OCI-LY7 (cell line): ENCODE measurements around the gene DRD4. TPM values are rescaled to one million over a fixed set of nuclear protein-coding genes. Genes with fewer than 3 reads are reported as not detected.

Experiments used
- BruUV-seq: library from RNA; stranded (reverse); fragments of 400-500 nt; replicated peaks from 2 replicates; lab custom pipeline; 2021; lab: Mats Ljungman, UMichigan
- CTCF ChIA-PET: fragments of 300-600 bp; sonication (Branson Sonifier 250); formaldehyde crosslinking; loops from one replicate; lab custom pipeline; 2022; ENCODE audit warnings: antibody characterized with exemption; ENCODE audit not compliant: unreplicated experiment; lab: Charles Lee
- POLR2A ChIA-PET: fragments of 300-600 bp; sonication (Branson Sonifier 250); formaldehyde crosslinking; loops from one replicate; lab custom pipeline; 2022; ENCODE audit warnings: antibody characterized with exemption; lab: Charles Lee
- DNase-seq: peaks from one replicate; pipeline ENCODE4 v3.0.0-alpha.2; 2015; ENCODE audit warnings: low spot score
- H2AFZ ChIP-seq: fragments of 200-600 bp; sonication (generic), shearing (Covaris generic); 2 replicates; pipeline ENCODE4 v1.6.1; 2014; ENCODE audit warnings: mild to moderate bottlenecking, antibody characterized with exemption, low read length, moderate library complexity
- H3K27ac ChIP-seq: fragments of 200-600 bp; sonication (generic); 2 replicates; pipeline ENCODE4 v1.5.1; 2014; ENCODE audit warnings: mixed run types, low read depth, mild to moderate bottlenecking, moderate library complexity, low read length, inconsistent platforms; ENCODE audit not compliant: poor library complexity, severe bottlenecking
- H3K36me3 ChIP-seq: fragments of 200-600 bp; sonication (generic); 2 replicates; pipeline ENCODE4 v1.6.1; 2014; ENCODE audit warnings: mild to moderate bottlenecking, antibody characterized with exemption, low read length, moderate library complexity, mixed read lengths; ENCODE audit not compliant: insufficient read depth
- H3K4me1 ChIP-seq: fragments of 200-600 bp; sonication (generic); 2 replicates; pipeline ENCODE4 v1.5.1; 2014; ENCODE audit warnings: mild to moderate bottlenecking, low read length; ENCODE audit not compliant: insufficient read depth, poor library complexity, severe bottlenecking
- H3K4me2 ChIP-seq: fragments of 200-600 bp; sonication (generic); 2 replicates; pipeline ENCODE4 v1.6.1; 2014; ENCODE audit warnings: mild to moderate bottlenecking, low read length
- H3K4me3 ChIP-seq: fragments of 200-600 bp; sonication (generic); 2 replicates; pipeline ENCODE4 v1.5.1; 2014; ENCODE audit warnings: mild to moderate bottlenecking, low read depth, low read length; ENCODE audit not compliant: poor library complexity, severe bottlenecking
- H3K79me2 ChIP-seq: fragments of 200-600 bp; sonication (generic); 2 replicates; pipeline ENCODE4 v1.6.1; 2016; ENCODE audit warnings: low read depth, mild to moderate bottlenecking, low read length, moderate library complexity, mixed read lengths; ENCODE audit not compliant: insufficient read depth
- H3K9me2 ChIP-seq: fragments of 200-600 bp; sonication (generic); 2 replicates; pipeline ENCODE4 v1.6.1; 2016; ENCODE audit warnings: mild to moderate bottlenecking, low read length, mixed read lengths; ENCODE audit not compliant: insufficient read depth
- H3K9me3 ChIP-seq: fragments of 200-600 bp; sonication (generic); 2 replicates; pipeline ENCODE4 v1.6.1; 2014; ENCODE audit warnings: mild to moderate bottlenecking, mixed run types, low read length, mixed read lengths
- H4K20me1 ChIP-seq: fragments of 200-600 bp; sonication (generic); 2 replicates; pipeline ENCODE4 v1.6.1; 2014; ENCODE audit warnings: mild to moderate bottlenecking, antibody characterized with exemption, low read length, moderate library complexity, mixed read lengths; ENCODE audit not compliant: insufficient read depth
- EZH2phosphoT487 ChIP-seq: fragments of 200-600 bp; sonication (generic); IDR thresholded peaks from 2 replicates; pipeline ENCODE4 v1.6.1; 2018; ENCODE audit warnings: low read depth, borderline replicate concordance, mild to moderate bottlenecking, mixed run types, antibody characterized with exemption, low read length, moderate library complexity, mixed read lengths
- intact Hi-C: fragments of 100-400 bp; cut with micrococcal nuclease; formaldehyde crosslinking; loops from one replicate; pipeline ENCODE4 v1.10.0; 2022; ENCODE audit not compliant: unreplicated experiment
- total RNA-seq, 2 experiments: library from RNA; depleted of rRNA in 1 of 2; stranded (reverse); fragments of >200 nt in 1 of 2; shearing (Covaris generic) in 1 of 2; gene quantifications; 2 replicates each; pipeline ENCODE4 v1.2.3, GENCODE V29; 2014 to 2022
- TF ChIP-seq, protein P1 (sequence below): fragments of 200-600 bp; sonication (generic); conservative IDR thresholded peaks from 2 replicates; pipeline ENCODE4 v1.5.1; 2014; ENCODE audit warnings: mild to moderate bottlenecking, antibody characterized with exemption, low read length, moderate library complexity, mixed read lengths

DRD4 gene
- total RNA-seq, 2 experiments from 2014 or later: 0.16 to 3.1 TPM

DNA sequence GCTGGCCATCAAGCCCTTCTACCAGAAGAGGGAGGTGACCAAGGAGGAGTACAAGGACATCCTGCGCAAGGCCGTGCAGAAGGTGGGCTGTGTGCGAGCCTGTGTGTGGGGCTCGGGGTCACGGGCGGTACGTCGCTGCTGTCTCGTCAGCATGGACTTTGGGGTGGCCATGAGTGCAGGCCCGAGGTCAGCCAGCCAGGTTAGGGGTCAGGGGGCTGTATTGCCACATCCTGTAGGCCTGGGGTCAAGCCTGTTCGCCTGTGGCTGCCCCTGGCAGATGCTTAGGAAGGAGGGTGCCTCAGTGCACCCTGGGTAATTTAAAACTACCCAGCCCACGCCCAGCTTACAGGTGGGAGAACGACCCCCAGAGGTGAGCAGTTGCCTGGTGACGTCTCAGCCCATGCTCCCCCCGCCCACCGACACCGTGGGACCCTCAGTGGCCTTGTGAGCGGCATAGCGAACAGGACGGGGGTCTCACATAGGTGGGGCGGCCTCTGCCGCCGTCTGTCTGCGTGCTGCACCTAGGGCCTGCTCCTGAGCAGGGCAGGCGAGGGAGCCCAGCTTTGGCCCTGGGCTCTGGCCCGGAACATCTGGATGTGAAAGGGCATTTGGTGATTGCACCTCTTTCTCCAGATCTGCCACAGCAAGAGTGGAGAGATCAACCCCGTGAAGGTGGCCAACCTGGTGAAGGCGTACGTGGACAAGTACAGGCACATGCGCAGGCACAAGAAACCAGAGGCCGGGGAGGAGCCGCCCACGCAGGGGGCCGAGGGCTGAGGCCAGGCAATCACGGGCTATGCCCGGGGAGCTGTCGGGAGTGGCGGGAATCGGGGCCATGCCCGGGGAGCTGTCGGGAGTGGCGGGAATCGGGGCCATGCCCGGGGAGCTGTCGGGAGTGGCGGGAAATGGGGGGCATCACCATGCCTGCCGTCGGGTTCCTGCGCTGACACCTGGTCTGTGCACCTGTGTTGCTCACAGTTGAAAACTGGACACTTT lies 25.8 kb upstream of the DRD4 start:
- 0 out of 2 replicates have a peak, but pooled peaks cover 3% of the 10 kb centered on the region for H4K20me1 ChIP-seq
- CTCF ChIA-PET: no interaction called here
- intact Hi-C loops: no loop called here

DNA sequence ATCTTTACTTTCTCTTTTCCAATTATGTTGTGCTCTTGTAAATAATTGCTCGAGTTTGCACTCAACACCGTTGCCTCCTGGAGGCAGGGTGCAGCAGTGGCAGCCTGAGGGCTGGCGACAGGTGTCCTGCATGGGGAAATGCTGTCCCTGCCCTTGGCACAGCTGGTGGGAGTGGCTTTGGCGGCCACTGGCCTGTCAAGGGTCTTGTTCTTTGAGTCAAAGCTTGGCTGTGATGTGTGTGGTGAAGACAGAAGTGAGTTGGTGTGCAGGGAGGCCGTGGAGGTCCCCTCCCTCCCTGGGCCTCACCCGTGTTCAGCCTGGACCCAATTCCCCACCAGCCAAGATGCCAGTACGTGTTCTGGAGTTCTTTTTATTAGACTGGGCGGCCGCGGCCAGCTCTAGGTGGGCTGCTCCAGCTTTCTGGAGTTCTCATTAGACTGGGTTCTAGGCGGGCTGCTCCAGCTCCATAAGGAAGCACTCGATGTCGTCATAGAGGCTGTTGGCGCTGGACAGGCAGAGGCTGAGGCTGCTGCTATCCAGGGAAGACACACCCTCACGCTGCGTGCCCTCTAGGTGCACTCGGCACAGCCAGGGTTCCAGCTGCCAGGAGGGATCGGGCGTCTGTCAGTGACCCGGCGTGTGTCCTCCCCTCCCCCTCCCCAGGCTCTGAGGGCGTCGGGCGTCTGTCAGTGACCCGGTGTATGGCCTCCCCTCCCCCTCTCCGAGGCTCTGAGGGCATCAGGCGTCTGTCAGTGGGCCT lies 24.7 kb upstream of the DRD4 start:
- ChIA-PET CTCF (no interaction called here), POLR2A (no interaction called here)
- Histone ChIP-seq H3K27ac (no peak overlapping the region), H3K9me2 (no peaks in the 10 kb centered on the region), H3K9me3 (no peaks in the 10 kb centered on the region), H3K4me2 (no peak overlapping the region), H3K4me3 (no peak overlapping the region), H3K4me1 (peaks cover 19% of the 10 kb centered on the region), H3K36me3 (peaks cover 60% of the 10 kb centered on the region), H3K79me2 (no peaks in the 10 kb centered on the region), H4K20me1 (0 out of 2 replicates have a peak, but pooled peaks cover 3% of the 10 kb centered on the region), H2AFZ (no peak overlapping the region)
- intact Hi-C loops: no loop called here
- peak; percentile 24 for DNase-seq
- TF ChIP-seq, protein P1, sequence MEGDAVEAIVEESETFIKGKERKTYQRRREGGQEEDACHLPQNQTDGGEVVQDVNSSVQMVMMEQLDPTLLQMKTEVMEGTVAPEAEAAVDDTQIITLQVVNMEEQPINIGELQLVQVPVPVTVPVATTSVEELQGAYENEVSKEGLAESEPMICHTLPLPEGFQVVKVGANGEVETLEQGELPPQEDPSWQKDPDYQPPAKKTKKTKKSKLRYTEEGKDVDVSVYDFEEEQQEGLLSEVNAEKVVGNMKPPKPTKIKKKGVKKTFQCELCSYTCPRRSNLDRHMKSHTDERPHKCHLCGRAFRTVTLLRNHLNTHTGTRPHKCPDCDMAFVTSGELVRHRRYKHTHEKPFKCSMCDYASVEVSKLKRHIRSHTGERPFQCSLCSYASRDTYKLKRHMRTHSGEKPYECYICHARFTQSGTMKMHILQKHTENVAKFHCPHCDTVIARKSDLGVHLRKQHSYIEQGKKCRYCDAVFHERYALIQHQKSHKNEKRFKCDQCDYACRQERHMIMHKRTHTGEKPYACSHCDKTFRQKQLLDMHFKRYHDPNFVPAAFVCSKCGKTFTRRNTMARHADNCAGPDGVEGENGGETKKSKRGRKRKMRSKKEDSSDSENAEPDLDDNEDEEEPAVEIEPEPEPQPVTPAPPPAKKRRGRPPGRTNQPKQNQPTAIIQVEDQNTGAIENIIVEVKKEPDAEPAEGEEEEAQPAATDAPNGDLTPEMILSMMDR: peak; percentile 41; the same call in 1 of the 2 replicates
- TF ChIP-seq EZH2phosphoT487: no peak
- BruUV-seq: no TSS peak

More for the DNA sequence above, 25.8 kb upstream of the DRD4 start:
- H3K9me3 ChIP-seq: no peaks in the 10 kb centered on the region
- peaks cover 71% of the 10 kb centered on the region for H3K36me3 ChIP-seq
- H3K4me3 ChIP-seq: no peak overlapping the region
- H2AFZ ChIP-seq: no peak overlapping the region
- POLR2A ChIA-PET: interaction anchor here (0.6 kb wide), 1 partner anchor 125 kb away, joined by 3 read pairs; no protein-coding TSS in a partner anchor
- H3K27ac ChIP-seq: no peak overlapping the region
- H3K9me2 ChIP-seq: no peaks in the 10 kb centered on the region
- H3K79me2 ChIP-seq: no peaks in the 10 kb centered on the region
- no peak for TF ChIP-seq EZH2phosphoT487
- TF ChIP-seq, protein P1: no peak
- DNase-seq: no peak
- TSS peak; percentile 49 for BruUV-seq
- peaks cover 12% of the 10 kb centered on the region for H3K4me1 ChIP-seq
- no peak overlapping the region for H3K4me2 ChIP-seq
